Natural killer cell (primary cell): ENCODE results near the gene CTNNA3. TPM values are rescaled to one million over a fixed set of nuclear protein-coding genes. Genes with fewer than 3 reads are reported as not detected.

Experiments
- ATAC-seq, 3 donors: fragments of 150-1000 bp in 2 of 3; fragments of 200-7000 bp in 1 of 3; cut with Tn5 transposase; 1 replicate in 1 of 3; 2 replicates in 2 of 3; pipeline ENCODE4 v1.10.0; 2021; ENCODE audit warnings: mild to moderate bottlenecking in 2 of 3, moderate library complexity in 2 of 3
- DNase-seq, 2 donors: peaks; one replicate each; pipeline versions ENCODE4 v3.0.0 to v3.0.0-alpha.2; 2013 to 2021; ENCODE audit warnings: mixed read lengths in 1 of 2
- H3K27ac ChIP-seq: one replicate; pipeline ENCODE4 v1.5.1; 2013; ENCODE audit warnings: mild to moderate bottlenecking, low read length
- H3K27me3 ChIP-seq: one replicate; pipeline ENCODE4 v1.6.1; 2013; ENCODE audit warnings: low read length; ENCODE audit not compliant: control insufficient read depth, insufficient read depth
- H3K36me3 ChIP-seq: one replicate; pipeline ENCODE4 v1.6.1; 2013; ENCODE audit warnings: low read length; ENCODE audit not compliant: control insufficient read depth, insufficient read depth
- H3K4me1 ChIP-seq: one replicate; pipeline ENCODE4 v1.6.1; 2013; ENCODE audit warnings: low read length; ENCODE audit not compliant: control insufficient read depth, insufficient read depth
- H3K4me3 ChIP-seq: one replicate; pipeline ENCODE4 v1.5.1; 2013; ENCODE audit warnings: low read length
- H3K9me3 ChIP-seq: one replicate; pipeline ENCODE4 v1.6.1; 2013; ENCODE audit warnings: low read length; ENCODE audit not compliant: control insufficient read depth, insufficient read depth
- H3K27ac Mint-ChIP-seq, 2 donors: one replicate each; pipeline ENCODE4 v1.8.0; 2022; ENCODE audit warnings: mild to moderate bottlenecking in 2 of 2, mixed read lengths in 2 of 2, moderate library complexity in 1 of 2
- H3K27me3 Mint-ChIP-seq, 2 donors: one replicate each; pipeline ENCODE4 v1.8.0; 2022; ENCODE audit warnings: low read depth in 2 of 2, mixed read lengths in 2 of 2
- H3K36me3 Mint-ChIP-seq: one replicate; pipeline ENCODE4 v1.8.0; 2022; ENCODE audit warnings: mixed read lengths
- H3K4me1 Mint-ChIP-seq, 2 donors: one replicate each; pipeline ENCODE4 v1.8.0; 2022; ENCODE audit warnings: mixed read lengths in 2 of 2
- H3K4me3 Mint-ChIP-seq: one replicate; pipeline ENCODE4 v1.8.0; 2022; ENCODE audit warnings: mild to moderate bottlenecking, moderate library complexity, mixed read lengths
- H3K9me3 Mint-ChIP-seq, 2 donors: one replicate each; pipeline ENCODE4 v1.8.0; 2022; ENCODE audit warnings: mixed read lengths in 2 of 2
- CTCF ChIP-seq: fragments of 200-600 bp; IDR thresholded peaks from one replicate; pipeline ENCODE4 v1.8.0; 2022; ENCODE audit warnings: antibody characterized with exemption
- WGBS: methylation state at CpG from one replicate; pipeline ENCODE4 v1.1.7; 2013; ENCODE audit warnings: missing lambda C conversion rate; ENCODE audit not compliant: insufficient coverage; 5-methylcytosine and 5-hydroxymethylcytosine counted together
- intact Hi-C: fragments of 100-400 bp; cut with micrococcal nuclease; formaldehyde crosslinking; loops from one replicate; pipeline ENCODE4 v1.14.2; 2022
- total RNA-seq, 4 donors: library from RNA; stranded (reverse); fragments of 120-200 nt in 1 of 4; gene quantifications; one replicate each; pipeline versions ENCODE4 v1.2.3 to v1.2.4, GENCODE V29; 2013 to 2022

Gene CTNNA3
- total RNA-seq, 3 donors from 2014 or later (not counting 1 experiment from before 2014, with no cell fraction given) = not detected

- no peaks in the 10 kb centered on the region for H3K36me3 Mint-ChIP-seq
- no peaks in the 10 kb centered on the region for H3K27me3 Mint-ChIP-seq
- TF ChIP-seq CTCF = no peak
- no peaks in the 10 kb centered on the region for H3K4me1 Mint-ChIP-seq
- Histone ChIP-seq H3K4me3 (no peak overlapping the region), H3K9me3 (no peaks in the 10 kb centered on the region), H3K27me3 (no peaks in the 10 kb centered on the region), H3K27ac (no peak overlapping the region), H3K36me3 (no peaks in the 10 kb centered on the region), H3K4me1 (no peaks in the 10 kb centered on the region)
- no peak for ATAC-seq
- H3K27ac Mint-ChIP-seq = no peak overlapping the region
- H3K4me3 Mint-ChIP-seq = no peak overlapping the region
- no CpG with 5 or more reads among the region's 2 CpGs for WGBS
- no peak for DNase-seq
- H3K9me3 Mint-ChIP-seq = peaks cover 7 to 11% of the 10 kb centered on the region in 2 donors
- intact Hi-C loops = no loop called here
Measured at GRCh38 chr10:66799474-66799873, 896.5 kb downstream of the CTNNA3 start.

- no peaks in the 10 kb centered on the region for H3K36me3 Mint-ChIP-seq
- H3K4me3 Mint-ChIP-seq = no peak overlapping the region
- H3K4me1 Mint-ChIP-seq = no peaks in the 10 kb centered on the region
Measured at GRCh38 chr10:66795866-66796265, 900.1 kb downstream of the CTNNA3 start.

GRCh38 chr10:66792441-66792840, 903.6 kb downstream of the CTNNA3 start:
- no peaks in the 10 kb centered on the region for H3K27me3 ChIP-seq
- TF ChIP-seq CTCF = no peak
- peaks cover 3 to 13% of the 10 kb centered on the region in 2 donors for H3K9me3 Mint-ChIP-seq
- H3K9me3 ChIP-seq = no peaks in the 10 kb centered on the region
- ATAC-seq (no peak), DNase-seq (no peak)
- no peaks in the 10 kb centered on the region for H3K36me3 Mint-ChIP-seq
- no peak overlapping the region for H3K4me3 Mint-ChIP-seq
- H3K27ac ChIP-seq = no peak overlapping the region
- no peaks in the 10 kb centered on the region for H3K4me1 Mint-ChIP-seq
- intact Hi-C loops = no loop called here
- no peak overlapping the region for H3K4me3 ChIP-seq
- H3K36me3 ChIP-seq = no peaks in the 10 kb centered on the region
- no peaks in the 10 kb centered on the region for H3K4me1 ChIP-seq
- H3K27me3 Mint-ChIP-seq = no peaks in the 10 kb centered on the region
- no peak overlapping the region for H3K27ac Mint-ChIP-seq

More at GRCh38 chr10:66795866-66796265, 900.1 kb downstream of the CTNNA3 start:
- H3K27ac ChIP-seq = no peak overlapping the region
- Mint-ChIP-seq H3K27me3 (no peaks in the 10 kb centered on the region), H3K27ac (no peak overlapping the region), H3K9me3 (peaks cover 7 to 8% of the 10 kb centered on the region in 2 donors)
- ATAC-seq = no peak
- no peaks in the 10 kb centered on the region for H3K27me3 ChIP-seq
- no peak for TF ChIP-seq CTCF
- no peaks in the 10 kb centered on the region for H3K4me1 ChIP-seq
- no peak overlapping the region for H3K4me3 ChIP-seq
- no peaks in the 10 kb centered on the region for H3K36me3 ChIP-seq
- 94% methylated on average over 2 of the region's 2 CpGs for WGBS
- DNase-seq = no peak
- intact Hi-C loops = no loop called here
- no peaks in the 10 kb centered on the region for H3K9me3 ChIP-seq

- ATAC-seq (no peak), DNase-seq (no peak)
- intact Hi-C loops = no loop called here
- 59% methylated on average over 5 of the region's 7 CpGs for WGBS
- Mint-ChIP-seq H3K36me3 (no peaks in the 10 kb centered on the region), H3K4me1 (no peaks in the 10 kb centered on the region), H3K27me3 (no peaks in the 10 kb centered on the region), H3K27ac (no peak overlapping the region), H3K9me3 (peaks cover 3 to 12% of the 10 kb centered on the region in 2 donors), H3K4me3 (no peak overlapping the region)
- H3K4me3 ChIP-seq = no peak overlapping the region
- TF ChIP-seq CTCF = no peak
- no peaks in the 10 kb centered on the region for H3K4me1 ChIP-seq
- H3K27me3 ChIP-seq = no peaks in the 10 kb centered on the region
- no peak overlapping the region for H3K27ac ChIP-seq
- H3K9me3 ChIP-seq = no peaks in the 10 kb centered on the region
- no peaks in the 10 kb centered on the region for H3K36me3 ChIP-seq
Measured at GRCh38 chr10:66788178-66788987, 907.6 kb downstream of the CTNNA3 start.
